ES-I3 (cell line): Measurements from ENCODE around the gene RTN4R.

ENCODE experiments used
- H3K36me3 ChIP-seq: 2 replicates; pipeline ENCODE4 v1.6.1; 2013; ENCODE audit warnings: mild to moderate bottlenecking, low read length, control low read depth, moderate library complexity; ENCODE audit not compliant: insufficient read depth
- H3K4me1 ChIP-seq: 2 replicates; pipeline ENCODE4 v1.6.1; 2013; ENCODE audit warnings: mild to moderate bottlenecking, control low read depth, low read length; ENCODE audit not compliant: insufficient read depth
- H3K9ac ChIP-seq: 2 replicates; pipeline ENCODE4 v1.6.1; 2013; ENCODE audit warnings: low read depth, mild to moderate bottlenecking, low read length, moderate library complexity
- H3K9me3 ChIP-seq: 2 replicates; pipeline ENCODE4 v1.6.1; 2013; ENCODE audit warnings: mild to moderate bottlenecking, low read length, moderate library complexity; ENCODE audit not compliant: control insufficient read depth, insufficient read depth

The RTN4R gene

GRCh38 chr22:20214853-20215252 lies 53.3 kb downstream of the RTN4R start:
- Histone ChIP-seq H3K9me3 (no peaks in the 10 kb centered on the region; the same call in 1 of the 2 replicates), H3K9ac (no peak overlapping the region), H3K4me1 (no peaks in the 10 kb centered on the region), H3K36me3 (no peaks in the 10 kb centered on the region)

GRCh38 chr22:20213833-20214708 lies 54.0 kb downstream of the RTN4R start:
- Histone ChIP-seq H3K4me1 (no peaks in the 10 kb centered on the region), H3K9me3 (no peaks in the 10 kb centered on the region), H3K9ac (no peak overlapping the region), H3K36me3 (no peaks in the 10 kb centered on the region)

GRCh38 chr22:20212754-20213699 lies 55.1 kb downstream of the RTN4R start:
- Histone ChIP-seq H3K36me3 (no peaks in the 10 kb centered on the region), H3K4me1 (no peaks in the 10 kb centered on the region), H3K9me3 (no peaks in the 10 kb centered on the region), H3K9ac (no peak overlapping the region)

- Histone ChIP-seq H3K4me1 (no peaks in the 10 kb centered on the region), H3K9ac (no peak overlapping the region), H3K36me3 (no peaks in the 10 kb centered on the region)
These were observed 55.9 kb downstream of the RTN4R start for GRCh38 chr22:20211997-20212753.

GRCh38 chr22:20211409-20211996 lies 56.6 kb downstream of the RTN4R start:
- Histone ChIP-seq H3K9ac (no peak overlapping the region), H3K9me3 (no peaks in the 10 kb centered on the region), H3K4me1 (no peaks in the 10 kb centered on the region; the same call in 1 of the 2 replicates), H3K36me3 (no peaks in the 10 kb centered on the region)

More at GRCh38 chr22:20211997-20212753, 55.9 kb downstream of the RTN4R start:
- no peaks in the 10 kb centered on the region for H3K9me3 ChIP-seq

- Histone ChIP-seq H3K36me3 (no peaks in the 10 kb centered on the region), H3K4me1 (peaks cover 5% of the 10 kb centered on the region), H3K9me3 (no peaks in the 10 kb centered on the region), H3K9ac (no peak overlapping the region)
These were observed 57.6 kb downstream of the RTN4R start for GRCh38 chr22:20210473-20211059.

- Histone ChIP-seq H3K9me3 (no peaks in the 10 kb centered on the region), H3K36me3 (no peaks in the 10 kb centered on the region), H3K9ac (no peak overlapping the region), H3K4me1 (peaks cover 10% of the 10 kb centered on the region)
These were observed 58.3 kb downstream of the RTN4R start for GRCh38 chr22:20209761-20210250.

- Histone ChIP-seq H3K4me1 (peaks cover 17% of the 10 kb centered on the region), H3K36me3 (no peaks in the 10 kb centered on the region), H3K9ac (no peak overlapping the region), H3K9me3 (no peaks in the 10 kb centered on the region)
These were observed 59.3 kb downstream of the RTN4R start for GRCh38 chr22:20208713-20209310.

- no peaks in the 10 kb centered on the region for H3K36me3 ChIP-seq
- no peaks in the 10 kb centered on the region for H3K9me3 ChIP-seq
- no peak overlapping the region for H3K9ac ChIP-seq
- peaks cover 26% of the 10 kb centered on the region for H3K4me1 ChIP-seq
These were observed 60.7 kb downstream of the RTN4R start for GRCh38 chr22:20207277-20208025.

- no peaks in the 10 kb centered on the region for H3K36me3 ChIP-seq
- no peaks in the 10 kb centered on the region for H3K9me3 ChIP-seq
- H3K4me1 ChIP-seq = peaks cover 26% of the 10 kb centered on the region
- peak overlapping the region; percentile 40; the same call in 1 of the 2 replicates for H3K9ac ChIP-seq
These were observed 61.4 kb downstream of the RTN4R start for GRCh38 chr22:20206709-20207215.

GRCh38 chr22:20205964-20206708 lies 62.0 kb downstream of the RTN4R start:
- Histone ChIP-seq H3K9ac (peak overlapping the region; percentile 40; the same call in 1 of the 2 replicates), H3K9me3 (no peaks in the 10 kb centered on the region), H3K4me1 (peaks cover 26% of the 10 kb centered on the region), H3K36me3 (no peaks in the 10 kb centered on the region)

GRCh38 chr22:20205464-20205963 lies 62.6 kb downstream of the RTN4R start:
- peaks cover 29% of the 10 kb centered on the region for H3K4me1 ChIP-seq
- H3K9ac ChIP-seq = no peak overlapping the region
- H3K36me3 ChIP-seq = no peaks in the 10 kb centered on the region
- H3K9me3 ChIP-seq = no peaks in the 10 kb centered on the region
